GM12878 (cell line): ENCODE measurements around the gene MBOAT1. TPM values are rescaled to one million over a fixed set of nuclear protein-coding genes. Genes with fewer than 3 reads are reported as not detected.
A peak's percentile ranks its signal among the peaks of the same experiment; 100 is the strongest.

ENCODE experiments used
- ATF7 ChIP-seq: fragments of 450-650 bp; IDR thresholded peaks from 2 replicates; pipeline ENCODE4 v1.6.1; 2016; ENCODE audit warnings: low read depth, mild to moderate bottlenecking
- BHLHE40 ChIP-seq, 2 experiments: fragments of 450-650 bp in 1 of 2; IDR thresholded peaks; 2 replicates each; pipeline ENCODE4 v1.6.1; 2011 to 2017; ENCODE audit warnings: low read depth in 2 of 2, borderline replicate concordance in 1 of 2, improper control_type of control experiment in 1 of 2, low read length in 1 of 2, mild to moderate bottlenecking in 1 of 2
- CBX5 ChIP-seq: sonication (generic); IDR thresholded peaks from 2 replicates; pipeline ENCODE4 v1.6.1; 2016; ENCODE audit warnings: low read depth, moderate library complexity, mild to moderate bottlenecking, inconsistent platforms
- EED ChIP-seq: sonication (generic); IDR thresholded peaks from 2 replicates; pipeline ENCODE4 v1.6.1; 2016; ENCODE audit warnings: antibody characterized with exemption, low read depth
- EGR1 ChIP-seq, 2 experiments: IDR thresholded peaks; 1 replicate in 1 of 2; 2 replicates in 1 of 2; pipeline ENCODE4 v1.6.1; 2011 to 2012; ENCODE audit warnings: low read depth in 2 of 2, low read length in 2 of 2, borderline replicate concordance in 1 of 2, mild to moderate bottlenecking in 1 of 2, moderate library complexity in 1 of 2
- HDAC6 ChIP-seq: fragments of 200-600 bp; sonication (generic); IDR thresholded peaks from one replicate; pipeline ENCODE4 v1.8.0; 2017; ENCODE audit warnings: antibody characterized with exemption; ENCODE audit not compliant: unreplicated experiment
- MAX ChIP-seq: IDR thresholded peaks from 2 replicates; pipeline ENCODE4 v1.6.1; 2012; ENCODE audit warnings: low read depth, low read length, improper control_type of control experiment
- NKRF ChIP-seq: fragments of 450-650 bp; conservative IDR thresholded peaks from 2 replicates; pipeline ENCODE4 v1.6.1; 2017; ENCODE audit warnings: mild to moderate bottlenecking, moderate library complexity
- NR2C1 ChIP-seq: fragments of 450-650 bp; IDR thresholded peaks from 2 replicates; pipeline ENCODE4 v1.6.1; 2017; ENCODE audit warnings: antibody characterized with exemption, mild to moderate bottlenecking, moderate library complexity
- SIN3A ChIP-seq: IDR thresholded peaks from 2 replicates; pipeline ENCODE4 v1.6.1; 2012; ENCODE audit warnings: low read depth, low read length, improper control_type of control experiment
- SIX5 ChIP-seq: IDR thresholded peaks from 2 replicates; pipeline ENCODE4 v1.6.1; 2011; ENCODE audit warnings: mild to moderate bottlenecking, low read depth, low read length, moderate library complexity; ENCODE audit not compliant: severe bottlenecking
- SMAD1 ChIP-seq: fragments of 450-650 bp; IDR thresholded peaks from 2 replicates; pipeline ENCODE4 v1.6.1; 2018; ENCODE audit warnings: mild to moderate bottlenecking, low read depth; ENCODE audit not compliant: partially characterized antibody
- SMAD5 ChIP-seq: IDR thresholded peaks from 2 replicates; pipeline ENCODE4 v1.6.1; 2016; ENCODE audit warnings: antibody characterized with exemption, low read depth
- SRF ChIP-seq, 2 experiments: IDR thresholded peaks; 2 replicates each; pipeline ENCODE4 v1.6.1; 2011; ENCODE audit warnings: low read depth in 2 of 2, low read length in 2 of 2, mild to moderate bottlenecking in 1 of 2, moderate library complexity in 1 of 2
- STAT3 ChIP-seq: IDR thresholded peaks from 2 replicates; pipeline ENCODE4 v1.6.1; 2011; ENCODE audit warnings: low read depth, low read length, improper control_type of control experiment
- TBL1XR1 ChIP-seq: IDR thresholded peaks from 2 replicates; pipeline ENCODE4 v1.6.1; 2012; ENCODE audit warnings: low read depth, low read length, improper control_type of control experiment
- ZNF207 ChIP-seq: fragments of 450-650 bp; IDR thresholded peaks from 2 replicates; pipeline ENCODE4 v1.6.1; 2014; ENCODE audit warnings: antibody characterized with exemption, mild to moderate bottlenecking, borderline replicate concordance
- ZNF622 ChIP-seq: fragments of 450-650 bp; IDR thresholded peaks from 2 replicates; pipeline ENCODE4 v1.6.1; 2017; ENCODE audit warnings: mild to moderate bottlenecking, inconsistent platforms
- polyA plus RNA-seq, 11 experiments: library from polyadenylated mRNA; depleted of rRNA in 4 of 11; unstranded in 6 of 11; stranded (reverse) in 5 of 11; fragments of >200 nt; fragmentation: Nextera tagmentation in 4 of 11; fragmentation: Illumina TruSeq in 1 of 11; extraction: Ambion mirVana in 4 of 11; extraction: Trizol in 1 of 11; gene quantifications; 1 replicate in 1 of 11; 2 replicates in 10 of 11; pipeline versions ENCODE4 v1.2.1 to v1.2.3, GENCODE V29; 2011 to 2016; ENCODE audit warnings: inconsistent platforms in 2 of 11, missing spikeins in 2 of 11, low read depth in 1 of 11
- total RNA-seq, 4 experiments: library from RNA; depleted of rRNA in 3 of 4; stranded (reverse); fragments of >200 nt in 3 of 4; fragmentation: Illumina TruSeq in 1 of 4; extraction: Trizol in 1 of 4; gene quantifications; 2 replicates each; pipeline versions ENCODE4 v1.2.1 to v1.2.3, GENCODE V29; 2013 to 2021
- TF ChIP-seq, protein P1 (sequence below): fragments of 450-650 bp; IDR thresholded peaks from 2 replicates; pipeline ENCODE4 v1.6.1; 2017; ENCODE audit warnings: mild to moderate bottlenecking, moderate library complexity

Gene MBOAT1
- total and polyA plus RNA-seq, 10 of the 15 experiments (the other 5 are each of a cell fraction or from before 2014, with no cell fraction given) = 0.39 to 21.0 (median 11.6) TPM

DNA sequence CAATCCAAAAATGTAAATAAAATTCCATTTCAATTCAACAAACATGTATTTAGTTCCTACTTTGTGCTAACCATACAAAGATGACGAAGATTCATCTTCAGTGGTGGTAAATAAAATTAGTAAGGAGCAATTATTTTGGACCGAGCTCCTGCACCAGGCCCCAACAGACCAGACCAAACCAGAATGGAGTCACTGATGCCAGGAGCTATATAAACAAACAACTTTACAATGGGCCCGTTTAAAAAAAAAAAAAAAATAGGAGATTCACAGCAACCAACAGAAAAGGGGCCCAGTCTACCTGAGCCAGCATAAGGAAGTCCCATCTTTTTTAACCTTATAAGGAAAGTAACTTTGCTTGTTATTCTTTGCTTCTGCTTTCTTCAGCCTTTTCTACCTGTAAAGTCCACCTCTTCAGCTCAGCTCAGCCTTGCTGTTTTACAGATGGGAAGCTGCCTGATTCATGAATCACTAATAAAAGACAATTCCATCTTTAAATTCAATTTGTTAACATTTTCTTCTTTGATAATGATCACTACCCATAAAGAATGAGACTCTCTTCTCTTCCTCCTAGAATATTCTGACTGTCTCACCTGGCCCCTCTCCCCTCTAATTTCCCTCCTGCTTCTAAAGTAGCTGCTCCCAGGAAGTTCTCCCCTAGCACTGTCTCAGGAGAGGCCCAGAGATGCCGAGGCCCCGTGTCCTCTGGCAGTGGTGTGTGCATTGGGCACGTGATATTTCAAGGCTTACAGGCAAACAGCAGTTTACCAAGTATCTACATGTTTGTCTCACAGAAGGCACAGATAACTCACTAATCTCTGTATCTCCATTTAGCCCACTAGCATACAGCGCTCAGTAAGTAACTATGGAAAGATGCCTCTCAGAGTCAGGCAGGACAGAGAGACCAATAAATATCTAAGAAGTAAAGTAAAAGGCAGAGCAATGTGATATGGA lies 8.4 kb downstream of the MBOAT1 start (continued):
- TF ChIP-seq, protein P1, sequence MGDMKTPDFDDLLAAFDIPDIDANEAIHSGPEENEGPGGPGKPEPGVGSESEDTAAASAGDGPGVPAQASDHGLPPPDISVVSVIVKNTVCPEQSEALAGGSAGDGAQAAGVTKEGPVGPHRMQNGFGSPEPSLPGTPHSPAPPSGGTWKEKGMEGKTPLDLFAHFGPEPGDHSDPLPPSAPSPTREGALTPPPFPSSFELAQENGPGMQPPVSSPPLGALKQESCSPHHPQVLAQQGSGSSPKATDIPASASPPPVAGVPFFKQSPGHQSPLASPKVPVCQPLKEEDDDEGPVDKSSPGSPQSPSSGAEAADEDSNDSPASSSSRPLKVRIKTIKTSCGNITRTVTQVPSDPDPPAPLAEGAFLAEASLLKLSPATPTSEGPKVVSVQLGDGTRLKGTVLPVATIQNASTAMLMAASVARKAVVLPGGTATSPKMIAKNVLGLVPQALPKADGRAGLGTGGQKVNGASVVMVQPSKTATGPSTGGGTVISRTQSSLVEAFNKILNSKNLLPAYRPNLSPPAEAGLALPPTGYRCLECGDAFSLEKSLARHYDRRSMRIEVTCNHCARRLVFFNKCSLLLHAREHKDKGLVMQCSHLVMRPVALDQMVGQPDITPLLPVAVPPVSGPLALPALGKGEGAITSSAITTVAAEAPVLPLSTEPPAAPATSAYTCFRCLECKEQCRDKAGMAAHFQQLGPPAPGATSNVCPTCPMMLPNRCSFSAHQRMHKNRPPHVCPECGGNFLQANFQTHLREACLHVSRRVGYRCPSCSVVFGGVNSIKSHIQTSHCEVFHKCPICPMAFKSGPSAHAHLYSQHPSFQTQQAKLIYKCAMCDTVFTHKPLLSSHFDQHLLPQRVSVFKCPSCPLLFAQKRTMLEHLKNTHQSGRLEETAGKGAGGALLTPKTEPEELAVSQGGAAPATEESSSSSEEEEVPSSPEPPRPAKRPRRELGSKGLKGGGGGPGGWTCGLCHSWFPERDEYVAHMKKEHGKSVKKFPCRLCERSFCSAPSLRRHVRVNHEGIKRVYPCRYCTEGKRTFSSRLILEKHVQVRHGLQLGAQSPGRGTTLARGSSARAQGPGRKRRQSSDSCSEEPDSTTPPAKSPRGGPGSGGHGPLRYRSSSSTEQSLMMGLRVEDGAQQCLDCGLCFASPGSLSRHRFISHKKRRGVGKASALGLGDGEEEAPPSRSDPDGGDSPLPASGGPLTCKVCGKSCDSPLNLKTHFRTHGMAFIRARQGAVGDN = peak; percentile 43; the same call in 1 of the 2 replicates
- TF ChIP-seq CBX5 (no peak), TBL1XR1 (no peak), BHLHE40 (IDR thresholded peaks at IDR 0.05; ENCODE audit: borderline replicate concordance in 1 of 2, low read depth in 2 of 2, low read length in 1 of 2) (peak; percentile 61 to 78; a peak in 3 of 4 replicates), SIX5 (no peak), SRF (IDR thresholded peaks at IDR 0.05; ENCODE audit: low read depth in 2 of 2, low read length in 2 of 2) (0 out of 4 replicates have a peak, but pooled peaks of 1 of the 2 experiments have one; percentile 50), ZNF207 (no peak), SMAD5 (no peak), ATF7 (no peak), STAT3 (no peak), SIN3A (no peak), MAX (no peak), EGR1 (IDR thresholded peaks at IDR 0.05; ENCODE audit: borderline replicate concordance in 1 of 2, low read depth in 2 of 2, low read length in 2 of 2) (no peak), ZNF622 (no peak), NKRF (no peak), NR2C1 (no peak), EED (no peak), HDAC6 (no peak), SMAD1 (no peak)
